GM12892 (cell line): ENCODE results near the gene CASP3.

Source experiments
- POLR2A ChIP-seq: IDR thresholded peaks from 2 replicates; pipeline ENCODE4 v1.6.1; 2011; ENCODE audit warnings: low read depth, low read length, control low read depth
- POLR2AphosphoS5 ChIP-seq: IDR thresholded peaks from 2 replicates; pipeline ENCODE4 v1.6.1; 2011; ENCODE audit warnings: low read depth, low read length, control low read depth
- TAF1 ChIP-seq: IDR thresholded peaks from 2 replicates; pipeline ENCODE4 v1.6.1; 2011; ENCODE audit warnings: low read depth, mild to moderate bottlenecking, control low read depth, low read length, borderline replicate concordance

DNA sequence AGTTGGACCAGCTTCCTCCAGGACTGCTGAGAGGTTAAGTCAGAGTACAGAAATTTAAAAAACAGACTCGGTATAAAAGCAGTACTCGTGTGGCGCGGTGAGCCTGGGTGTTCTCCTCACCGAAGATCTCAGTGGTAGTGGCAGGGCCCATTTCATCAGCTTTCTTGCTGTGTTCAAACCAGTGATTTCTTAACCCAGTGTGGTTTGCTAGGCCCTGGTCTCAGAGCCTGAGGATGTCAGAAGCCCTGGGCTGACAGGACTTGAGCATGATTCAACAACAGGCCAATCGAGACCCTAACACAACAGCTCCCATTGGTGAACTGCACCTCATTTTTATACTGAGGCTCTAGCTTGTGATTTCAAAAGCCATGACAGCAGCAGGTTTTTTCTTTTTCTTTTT is 23.5 kb upstream of the CASP3 start:
- TF ChIP-seq TAF1 (no peak), POLR2A (no peak), POLR2AphosphoS5 (no peak)
